GM18907 (cell line): ENCODE data around the gene SNTG2.
"Not testable (repeated sequence)": the region's sequence is repeated elsewhere in the genome, so short reads cannot be mapped to it uniquely, and the experiment has no call there.

Experiments
- ATAC-seq: cut with Tn5 transposase; IDR thresholded peaks from one replicate; pipeline ENCODE4 v1.9.1; 2021; ENCODE audit warnings: mild to moderate bottlenecking, moderate library complexity; ENCODE audit not compliant: unreplicated experiment

Gene SNTG2

GRCh38 chr2:1353543-1353942, 402.9 kb downstream of the SNTG2 start:
- no peak for ATAC-seq

GRCh38 chr2:1360144-1360543, 409.5 kb downstream of the SNTG2 start:
- no peak for ATAC-seq

- no peak for ATAC-seq
Measured at GRCh38 chr2:1360557-1361250, 410.1 kb downstream of the SNTG2 start.

GRCh38 chr2:1363367-1363766, 412.7 kb downstream of the SNTG2 start:
- no peak for ATAC-seq

GRCh38 chr2:1366546-1367134, 416.0 kb downstream of the SNTG2 start:
- peak; percentile 70 for ATAC-seq

GRCh38 chr2:1367601-1368000, 417.0 kb downstream of the SNTG2 start:
- no peak for ATAC-seq

- ATAC-seq = no peak
Measured at GRCh38 chr2:1369905-1370304, 419.3 kb downstream of the SNTG2 start.

GRCh38 chr2:1370461-1370860, 419.8 kb downstream of the SNTG2 start:
- ATAC-seq = no peak

GRCh38 chr2:1371082-1371481, 420.4 kb downstream of the SNTG2 start:
- no peak for ATAC-seq

- no peak for ATAC-seq
Measured at GRCh38 chr2:1373830-1374229, 423.2 kb downstream of the SNTG2 start.

GRCh38 chr2:1374287-1374686, 423.6 kb downstream of the SNTG2 start:
- no peak for ATAC-seq

GRCh38 chr2:1375794-1376193, 425.1 kb downstream of the SNTG2 start:
- ATAC-seq = no peak

- no peak for ATAC-seq
Measured at GRCh38 chr2:1377473-1377872, 426.8 kb downstream of the SNTG2 start.

- no peak for ATAC-seq
Measured at GRCh38 chr2:1378456-1379150, 428.0 kb downstream of the SNTG2 start.

GRCh38 chr2:1381644-1382043, 431.0 kb downstream of the SNTG2 start:
- ATAC-seq = no peak

GRCh38 chr2:1387954-1388725, 437.5 kb downstream of the SNTG2 start:
- not testable (repeated sequence) for ATAC-seq

- not testable (repeated sequence) for ATAC-seq
Measured at GRCh38 chr2:1390118-1390517, 439.5 kb downstream of the SNTG2 start.

GRCh38 chr2:1393321-1393720, 442.7 kb downstream of the SNTG2 start:
- ATAC-seq = no peak

- no peak for ATAC-seq
Measured at GRCh38 chr2:1394709-1395408, 444.2 kb downstream of the SNTG2 start.

GRCh38 chr2:1397350-1397749, 446.7 kb downstream of the SNTG2 start:
- no peak for ATAC-seq

- no peak for ATAC-seq
Measured at GRCh38 chr2:1398191-1398590, 447.5 kb downstream of the SNTG2 start.
